C4-2B (cell line): Measurements from ENCODE around the gene SPACA5.
"Not testable (repeated sequence)": the region's sequence is repeated elsewhere in the genome, so short reads cannot be mapped to it uniquely, and the experiment has no call there.

Source experiments
- H3K27ac ChIP-seq: fragments of 450-650 bp; 2 replicates; pipeline ENCODE4 v1.5.1; 2017
- CTCF ChIP-seq: fragments of 450-650 bp; conservative IDR thresholded peaks from 2 replicates; pipeline ENCODE4 v1.5.1; 2017; ENCODE audit warnings: mild to moderate bottlenecking
- ZFX ChIP-seq: fragments of 450-650 bp; IDR thresholded peaks from 2 replicates; pipeline ENCODE4 v1.6.1; 2017

The SPACA5 gene

GRCh38 chrX:47992095-47992380, 14.8 kb upstream of the SPACA5 start:
- TF ChIP-seq CTCF, result no peak
- no peak for TF ChIP-seq ZFX
- no peak overlapping the region for H3K27ac ChIP-seq

- TF ChIP-seq CTCF (no peak), ZFX (no peak)
- H3K27ac ChIP-seq, result no peak overlapping the region
These were observed 14.1 kb upstream of the SPACA5 start for GRCh38 chrX:47992669-47993068.

GRCh38 chrX:48001260-48001659, 5.5 kb upstream of the SPACA5 start:
- no peak for TF ChIP-seq CTCF
- no peak for TF ChIP-seq ZFX
- no peak overlapping the region for H3K27ac ChIP-seq

- TF ChIP-seq CTCF (no peak), ZFX (no peak)
- no peak overlapping the region for H3K27ac ChIP-seq
These were observed 4.5 kb upstream of the SPACA5 start for GRCh38 chrX:48002319-48002718.

GRCh38 chrX:48002929-48003328, 3.9 kb upstream of the SPACA5 start:
- peak overlapping the region; percentile 43; the same call in 1 of the 2 replicates for H3K27ac ChIP-seq
- TF ChIP-seq CTCF (no peak), ZFX (no peak)

- peak overlapping the region; percentile 43 for H3K27ac ChIP-seq
- TF ChIP-seq CTCF (no peak), ZFX (no peak)
These were observed 3.4 kb upstream of the SPACA5 start for GRCh38 chrX:48003367-48003757.

GRCh38 chrX:48003758-48004457, 2.9 kb upstream of the SPACA5 start, which contains the start of gene ZNF182:
Gene ZNF182 (minus strand): TSS chrX:48003989. CDS start chrX:48002609, 1,380 bp downstream.
- H3K27ac ChIP-seq, result peak within 1 kb of the TSS; percentile 43
- TF ChIP-seq ZFX, result no peak
- no peak for TF ChIP-seq CTCF

- H3K27ac ChIP-seq, result not testable (repeated sequence)
These were observed 2.7 kb downstream of the SPACA5 start for GRCh38 chrX:48009445-48009960.

- not testable (repeated sequence) for H3K27ac ChIP-seq
These were observed 10.0 kb downstream of the SPACA5 start for GRCh38 chrX:48016583-48017310.

GRCh38 chrX:48019892-48020291, 13.1 kb downstream of the SPACA5 start:
- H3K27ac ChIP-seq, result not testable (repeated sequence)

GRCh38 chrX:48020472-48020871, 13.7 kb downstream of the SPACA5 start:
- not testable (repeated sequence) for H3K27ac ChIP-seq
